ENCODE results near the gene EYS. TPM values are rescaled to one million over a fixed set of nuclear protein-coding genes. Genes with fewer than 3 reads are reported as not detected.
"Not testable (repeated sequence)": the region's sequence is repeated elsewhere in the genome, so short reads cannot be mapped to it uniquely, and the experiment has no call there.

EYS gene
- polyA plus RNA-seq, 6 donors from 2014 or later = 0.06 to 0.18 (median 0.07) TPM; not detected in 1

DNA sequence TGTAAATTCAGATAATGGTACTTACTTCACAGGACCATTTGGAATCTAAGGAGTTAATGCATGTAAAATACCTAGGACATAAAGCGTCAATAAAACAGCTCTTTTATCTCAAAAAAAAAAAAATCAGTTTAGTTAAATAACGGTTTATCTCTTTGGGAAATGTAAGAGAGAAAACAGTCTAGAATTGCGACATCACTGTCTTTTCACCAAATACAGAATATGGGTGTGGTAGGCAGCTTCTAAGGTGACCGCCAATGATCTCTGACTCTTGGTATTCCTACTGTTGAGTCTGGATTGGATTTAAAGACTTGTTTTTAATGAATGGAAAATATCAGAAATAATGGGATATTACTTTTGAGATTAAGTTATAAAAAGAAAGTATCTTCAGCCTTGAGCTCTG is 111.5 kb downstream of the EYS start:
- ATAC-seq (ENCODE audit: low read depth in 2 of 2) = no peak
- H3K9me3 Mint-ChIP-seq = peaks cover 0 to 6% (median 3%) of the 10 kb centered on the region in 7 donors
- H3K4me3 Mint-ChIP-seq = no peak overlapping the region

GRCh38 chr6:65570340-65570739 is 136.7 kb downstream of the EYS start:
- Mint-ChIP-seq H3K27ac (no peak overlapping the region), H3K9me3 (peaks cover 3 to 15% (median 5%) of the 10 kb centered on the region in 7 donors), H3K4me1 (no peaks in the 10 kb centered on the region), H3K36me3 (no peaks in the 10 kb centered on the region), H3K4me3 (no peak overlapping the region), H3K27me3 (no peaks in the 10 kb centered on the region)
- DNase-seq (no peak), ATAC-seq (ENCODE audit: low read depth in 2 of 2) (no peak)

More for the DNA sequence above, 111.5 kb downstream of the EYS start:
- Mint-ChIP-seq H3K27me3 (no peaks in the 10 kb centered on the region), H3K27ac (no peak overlapping the region), H3K4me1 (no peaks in the 10 kb centered on the region), H3K36me3 (no peaks in the 10 kb centered on the region)
- no peak for DNase-seq

GRCh38 chr6:65569505-65569904 is 137.5 kb downstream of the EYS start:
- Mint-ChIP-seq H3K36me3 (no peaks in the 10 kb centered on the region), H3K27me3 (no peaks in the 10 kb centered on the region), H3K9me3 (peaks cover 3 to 15% (median 5%) of the 10 kb centered on the region in 7 donors), H3K4me3 (peak overlapping the region in 1 of 8 donors; percentile 22), H3K4me1 (no peaks in the 10 kb centered on the region), H3K27ac (peak overlapping the region in 2 of 6 donors; percentile 36 to 68)
- ATAC-seq (ENCODE audit: low read depth in 2 of 2) = no peak
- no peak for DNase-seq

DNA sequence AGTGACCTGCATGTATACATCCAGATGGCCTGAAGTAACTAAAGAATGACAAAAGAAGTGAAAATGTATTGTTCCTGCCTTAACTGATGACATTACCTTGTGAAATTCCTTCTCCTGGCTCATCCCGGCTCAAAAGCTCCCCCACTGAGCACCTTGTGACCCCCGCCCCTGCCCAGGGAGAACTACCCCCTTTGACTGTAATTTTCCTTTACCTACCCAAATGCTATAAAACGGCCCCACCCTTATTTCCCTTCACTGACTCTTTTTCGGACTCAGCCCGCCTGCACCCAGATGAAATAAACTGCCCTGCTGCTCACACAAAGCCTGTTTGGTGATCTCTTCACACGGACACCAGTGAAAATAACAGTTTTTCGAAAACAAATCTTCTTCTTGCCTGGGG is 138.0 kb downstream of the EYS start:
- ATAC-seq (ENCODE audit: low read depth in 2 of 2); H3K27ac Mint-ChIP-seq; H3K36me3 Mint-ChIP-seq: not testable (repeated sequence)

DNA sequence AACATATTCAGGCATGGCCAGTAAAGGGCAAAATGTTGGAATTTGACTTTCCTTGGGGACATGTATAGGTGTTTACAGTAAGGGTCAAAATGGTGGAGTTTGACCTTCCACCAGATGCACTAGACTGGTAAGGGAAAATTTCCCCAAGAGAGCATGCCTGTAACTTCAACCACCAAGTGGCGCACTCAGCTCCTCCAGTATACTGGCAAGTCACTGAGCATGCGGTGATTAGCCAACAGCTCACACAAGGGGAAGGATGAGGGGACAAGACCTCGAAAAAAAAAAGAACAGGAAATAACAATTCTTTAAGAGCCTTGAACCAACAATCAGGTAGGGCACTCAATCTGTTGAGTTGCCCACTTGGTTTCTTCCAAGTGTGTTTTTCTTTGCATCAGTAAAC is 140.9 kb downstream of the EYS start:
- no peak overlapping the region for H3K27ac Mint-ChIP-seq
- no peak for DNase-seq
- H3K9me3 Mint-ChIP-seq = peaks cover 4 to 11% (median 6%) of the 10 kb centered on the region in 7 donors
- H3K4me3 Mint-ChIP-seq = no peak overlapping the region
- no peaks in the 10 kb centered on the region for H3K36me3 Mint-ChIP-seq
- H3K27me3 Mint-ChIP-seq = no peaks in the 10 kb centered on the region
- H3K4me1 Mint-ChIP-seq = no peaks in the 10 kb centered on the region
- no peak for ATAC-seq (ENCODE audit: low read depth in 2 of 2)

More for the DNA sequence above, 138.0 kb downstream of the EYS start:
- H3K4me1 Mint-ChIP-seq, H3K4me3 Mint-ChIP-seq, DNase-seq, H3K27me3 Mint-ChIP-seq: not testable (repeated sequence)
- peaks cover 4 to 15% (median 6%) of the 10 kb centered on the region in 7 donors for H3K9me3 Mint-ChIP-seq

- Mint-ChIP-seq H3K4me1 (no peaks in the 10 kb centered on the region), H3K4me3 (no peak overlapping the region), H3K27me3 (no peaks in the 10 kb centered on the region), H3K36me3 (no peaks in the 10 kb centered on the region), H3K27ac (no peak overlapping the region), H3K9me3 (peaks cover 0 to 2% (median 0%) of the 10 kb centered on the region in 7 donors)
- ATAC-seq (ENCODE audit: low read depth in 2 of 2) = no peak
- no peak for DNase-seq
These were observed 149.0 kb downstream of the EYS start for GRCh38 chr6:65558071-65558470.

GRCh38 chr6:65557224-65557623 is 149.8 kb downstream of the EYS start:
- H3K4me3 Mint-ChIP-seq = peak overlapping the region in 1 of 8 donors; percentile 29
- no peaks in the 10 kb centered on the region for H3K36me3 Mint-ChIP-seq
- H3K27ac Mint-ChIP-seq = no peak overlapping the region
- ATAC-seq (ENCODE audit: low read depth in 2 of 2) (no peak), DNase-seq (no peak)
- H3K4me1 Mint-ChIP-seq = no peaks in the 10 kb centered on the region
- peaks cover 0 to 2% (median 0%) of the 10 kb centered on the region in 7 donors for H3K9me3 Mint-ChIP-seq
- no peaks in the 10 kb centered on the region for H3K27me3 Mint-ChIP-seq

DNA sequence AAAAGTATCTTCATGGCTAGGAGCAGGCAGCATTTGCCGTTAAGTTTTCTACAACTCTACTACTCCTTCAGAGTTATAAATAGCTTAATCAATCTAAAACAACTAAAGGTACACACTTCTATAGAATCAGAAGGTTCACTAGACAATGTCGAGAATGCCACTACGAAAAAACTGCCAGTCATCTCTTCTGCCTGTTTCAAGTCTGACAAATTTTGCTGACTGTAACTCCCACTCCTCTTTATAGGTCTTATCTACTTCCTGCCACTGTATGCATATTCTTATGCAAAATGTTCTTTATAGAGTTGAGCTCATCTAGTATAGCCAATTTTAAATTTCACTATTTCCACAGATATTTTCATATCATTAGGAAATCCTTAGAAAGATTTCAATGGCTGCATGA is 160.1 kb downstream of the EYS start:
- H3K27me3 Mint-ChIP-seq = no peaks in the 10 kb centered on the region
- H3K36me3 Mint-ChIP-seq = no peaks in the 10 kb centered on the region
- no peaks in the 10 kb centered on the region for H3K4me1 Mint-ChIP-seq
- H3K9me3 Mint-ChIP-seq = peaks cover 0 to 5% (median 4%) of the 10 kb centered on the region in 7 donors
- H3K27ac Mint-ChIP-seq = no peak overlapping the region
- no peak for ATAC-seq (ENCODE audit: low read depth in 2 of 2)
- no peak for DNase-seq
- no peak overlapping the region for H3K4me3 Mint-ChIP-seq

- Mint-ChIP-seq H3K27me3 (no peaks in the 10 kb centered on the region), H3K4me3 (no peak overlapping the region), H3K27ac (no peak overlapping the region), H3K9me3 (peaks cover 0 to 5% (median 4%) of the 10 kb centered on the region in 7 donors), H3K4me1 (no peaks in the 10 kb centered on the region), H3K36me3 (no peaks in the 10 kb centered on the region)
- DNase-seq = no peak
- no peak for ATAC-seq (ENCODE audit: low read depth in 2 of 2)
These were observed 161.1 kb downstream of the EYS start for GRCh38 chr6:65545920-65546319.

DNA sequence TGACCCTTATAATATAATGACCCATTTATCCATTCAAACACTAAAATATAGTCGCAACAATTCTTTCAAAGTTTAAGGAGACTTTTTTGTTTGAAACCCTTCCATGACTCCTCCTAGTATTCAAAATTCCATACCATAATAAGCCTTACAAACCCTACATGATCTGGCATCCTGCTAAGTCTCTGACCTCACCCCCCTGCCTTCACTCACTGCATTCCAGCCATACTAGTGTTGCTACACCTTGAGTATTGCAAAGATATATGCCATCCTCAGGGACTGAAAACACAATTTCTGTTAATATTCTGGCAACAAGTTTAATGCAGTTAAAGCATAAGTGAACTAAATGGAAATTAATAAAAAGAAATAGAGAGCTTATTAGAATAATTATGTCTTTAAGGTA is 168.4 kb downstream of the EYS start:
- ATAC-seq (ENCODE audit: low read depth in 2 of 2) = no peak
- DNase-seq = no peak
- H3K36me3 Mint-ChIP-seq = no peaks in the 10 kb centered on the region
- peak overlapping the region in 1 of 6 donors; percentile 13 for H3K27ac Mint-ChIP-seq
- H3K4me1 Mint-ChIP-seq = no peaks in the 10 kb centered on the region
- H3K9me3 Mint-ChIP-seq = peaks cover 0 to 9% (median 5%) of the 10 kb centered on the region in 7 donors
- H3K27me3 Mint-ChIP-seq = no peaks in the 10 kb centered on the region
- no peak overlapping the region for H3K4me3 Mint-ChIP-seq

DNA sequence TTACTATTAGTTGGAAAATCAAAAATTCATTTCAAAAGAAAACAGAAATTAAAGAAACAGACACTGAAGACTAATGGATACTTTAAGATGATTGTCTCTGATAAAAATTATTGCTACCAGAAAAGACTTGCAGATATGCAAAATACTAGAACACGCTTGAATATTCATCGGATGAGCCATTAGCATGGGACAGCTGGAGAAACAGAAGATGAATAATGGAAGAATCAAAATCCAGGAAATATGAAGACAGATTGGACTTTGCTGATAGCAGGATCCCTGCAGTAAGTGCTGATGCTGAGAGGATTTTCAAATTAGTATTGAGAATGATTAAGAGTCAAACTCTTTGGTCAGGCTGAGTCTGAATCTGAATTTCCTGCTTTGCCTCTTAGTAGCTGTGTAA is 169.4 kb downstream of the EYS start:
- no peak for DNase-seq
- Mint-ChIP-seq H3K4me3 (no peak overlapping the region), H3K9me3 (peaks cover 2 to 9% (median 5%) of the 10 kb centered on the region in 7 donors), H3K27ac (no peak overlapping the region), H3K4me1 (no peaks in the 10 kb centered on the region), H3K27me3 (no peaks in the 10 kb centered on the region), H3K36me3 (no peaks in the 10 kb centered on the region)
- ATAC-seq (ENCODE audit: low read depth in 2 of 2) = no peak

DNA sequence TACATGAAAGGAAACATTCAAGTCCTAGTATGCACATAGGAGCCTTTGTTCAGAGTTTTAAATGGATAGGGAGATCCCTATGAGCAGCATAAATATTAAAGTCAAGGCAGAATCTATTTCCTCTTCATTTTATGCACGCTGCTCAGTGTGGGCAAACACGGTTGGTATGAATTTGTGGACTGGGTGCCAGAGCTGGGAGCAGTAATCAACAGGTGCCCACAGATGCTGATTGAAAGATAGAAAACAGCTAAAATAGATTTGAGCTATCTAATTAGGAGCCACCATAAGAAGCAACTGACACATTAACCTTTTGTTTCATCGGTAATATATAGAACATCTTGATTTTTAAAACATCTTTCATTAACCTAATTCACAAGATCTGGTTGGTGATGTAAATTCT is 175.5 kb downstream of the EYS start:
- H3K36me3 Mint-ChIP-seq = no peaks in the 10 kb centered on the region
- H3K9me3 Mint-ChIP-seq = peaks cover 0 to 9% (median 3%) of the 10 kb centered on the region in 7 donors
- ATAC-seq (ENCODE audit: low read depth in 2 of 2) (no peak), DNase-seq (no peak)
- no peaks in the 10 kb centered on the region for H3K27me3 Mint-ChIP-seq
- no peaks in the 10 kb centered on the region for H3K4me1 Mint-ChIP-seq
- no peak overlapping the region for H3K4me3 Mint-ChIP-seq
- no peak overlapping the region for H3K27ac Mint-ChIP-seq

- Mint-ChIP-seq H3K27me3 (no peaks in the 10 kb centered on the region), H3K27ac (no peak overlapping the region), H3K4me3 (no peak overlapping the region), H3K36me3 (no peaks in the 10 kb centered on the region), H3K4me1 (no peaks in the 10 kb centered on the region), H3K9me3 (peaks cover 0 to 14% (median 2%) of the 10 kb centered on the region in 7 donors)
- ATAC-seq (ENCODE audit: low read depth in 2 of 2) (no peak), DNase-seq (no peak)
These were observed 182.8 kb downstream of the EYS start for GRCh38 chr6:65524232-65524631.

DNA sequence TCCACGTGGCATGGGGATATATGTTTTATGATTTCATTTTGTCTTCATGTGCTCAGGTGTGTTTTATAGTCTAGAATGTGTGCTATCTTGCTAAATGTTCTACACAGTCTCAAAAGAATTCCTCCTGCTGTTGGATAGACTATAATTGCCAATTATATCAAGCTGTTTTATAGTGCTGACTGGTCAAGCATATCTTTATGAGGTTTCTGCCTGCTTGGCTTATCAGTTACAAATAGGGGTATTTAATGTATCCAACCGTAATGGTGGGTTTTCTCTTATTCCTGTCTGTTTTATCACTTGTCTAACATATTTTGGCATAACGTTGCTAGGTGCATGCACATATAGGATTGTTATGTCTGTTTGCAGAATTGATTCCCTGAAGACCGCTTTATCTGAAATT is 201.3 kb downstream of the EYS start:
- no peak for ATAC-seq (ENCODE audit: low read depth in 2 of 2)
- Mint-ChIP-seq H3K36me3 (no peaks in the 10 kb centered on the region), H3K27me3 (no peaks in the 10 kb centered on the region), H3K9me3 (peaks cover 0 to 12% (median 4%) of the 10 kb centered on the region in 7 donors), H3K27ac (no peak overlapping the region), H3K4me3 (no peak overlapping the region), H3K4me1 (no peaks in the 10 kb centered on the region)
- no peak for DNase-seq

GRCh38 chr6:65501045-65501444 is 206.0 kb downstream of the EYS start:
- H3K27ac Mint-ChIP-seq = no peak overlapping the region

More at GRCh38 chr6:65501045-65501444, 206.0 kb downstream of the EYS start:
- peaks cover 0 to 14% (median 5%) of the 10 kb centered on the region in 7 donors for H3K9me3 Mint-ChIP-seq
- H3K4me3 Mint-ChIP-seq = no peak overlapping the region
- ATAC-seq (ENCODE audit: low read depth in 2 of 2) = no peak
- no peaks in the 10 kb centered on the region for H3K4me1 Mint-ChIP-seq
- no peaks in the 10 kb centered on the region for H3K36me3 Mint-ChIP-seq
- no peak for DNase-seq
- no peaks in the 10 kb centered on the region for H3K27me3 Mint-ChIP-seq

Measured in naive B cell (primary cell).